Uterus (tissue), 2 donors: ENCODE measurements around the gene MBD5.

ENCODE experiments used
- CTCF ChIP-seq, 4 experiments: fragments of 200-600 bp in 2 of 4; fragments of 450-650 bp in 2 of 4; sonication (generic) in 2 of 4; IDR thresholded peaks; one replicate each; pipeline ENCODE4 v1.5.1; 2016 to 2019; ENCODE audit warnings: antibody characterized with exemption in 4 of 4, mild to moderate bottlenecking in 2 of 4, moderate library complexity in 1 of 4
- POLR2A ChIP-seq, 2 donors: fragments of 450-650 bp; IDR thresholded peaks; one replicate each; pipeline ENCODE4 v1.6.1; 2016; ENCODE audit warnings: antibody characterized with exemption in 2 of 2, mild to moderate bottlenecking in 1 of 2, moderate library complexity in 1 of 2

GRCh38 chr2:148252646-148253045 lies 231.8 kb downstream of the MBD5 start:
- TF ChIP-seq CTCF (IDR thresholded peaks at IDR 0.05) (no peak), POLR2A (IDR thresholded peaks at IDR 0.05) (no peak)
